GM18520 (cell line): ENCODE data around the gene EPN1.

ENCODE experiments used
- ATAC-seq: cut with Tn5 transposase; IDR thresholded peaks from one replicate; pipeline ENCODE4 v1.9.1; 2021; ENCODE audit not compliant: unreplicated experiment

Gene EPN1

DNA sequence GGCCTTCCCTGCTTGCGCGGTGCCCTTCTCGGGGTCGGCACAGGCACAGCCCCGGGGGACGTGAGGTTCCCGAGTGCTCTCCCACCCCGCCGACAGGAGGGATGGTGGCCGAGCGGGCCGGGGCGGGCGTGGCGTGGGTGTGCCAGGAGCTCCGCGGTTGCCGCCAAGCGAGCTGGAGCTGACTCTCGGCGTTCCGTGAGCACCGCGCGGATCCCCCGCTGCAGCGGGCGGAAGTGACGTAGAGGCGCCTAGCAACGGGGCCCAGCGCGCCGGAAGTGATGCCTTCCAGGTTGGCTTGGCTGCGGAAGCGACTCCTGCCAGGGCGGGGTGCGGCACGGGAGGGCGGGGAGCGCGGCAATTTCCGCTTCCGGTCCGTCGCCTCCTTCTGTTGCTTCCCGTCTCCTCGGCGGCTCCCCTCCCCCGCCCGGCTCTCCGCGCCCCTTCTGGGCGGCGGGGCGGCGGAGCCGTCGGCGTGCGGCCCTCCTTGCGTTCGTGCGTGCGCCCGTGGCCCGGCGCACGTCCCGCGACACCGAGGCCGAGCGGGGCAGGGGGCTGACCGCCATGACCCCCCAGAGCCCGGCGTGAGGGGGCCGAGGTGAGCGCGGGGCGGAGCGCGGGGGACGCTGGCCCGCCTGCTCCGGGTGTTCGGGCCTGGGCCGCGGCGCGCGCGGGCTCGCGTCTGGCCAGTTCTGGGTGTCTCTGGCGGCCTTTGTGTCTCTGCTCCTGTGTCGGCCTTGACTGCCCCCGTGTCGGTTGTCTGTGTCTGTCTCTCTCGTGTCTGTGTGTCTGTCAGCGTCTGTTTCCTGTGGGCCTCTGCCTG is at the start of gene EPN1:
Gene EPN1, plus strand, starts transcription at position 386 of the 820 bp plus-strand sequence. CDS start 3,402 bp downstream, outside the sequence.
- peak; percentile 37 for ATAC-seq

DNA sequence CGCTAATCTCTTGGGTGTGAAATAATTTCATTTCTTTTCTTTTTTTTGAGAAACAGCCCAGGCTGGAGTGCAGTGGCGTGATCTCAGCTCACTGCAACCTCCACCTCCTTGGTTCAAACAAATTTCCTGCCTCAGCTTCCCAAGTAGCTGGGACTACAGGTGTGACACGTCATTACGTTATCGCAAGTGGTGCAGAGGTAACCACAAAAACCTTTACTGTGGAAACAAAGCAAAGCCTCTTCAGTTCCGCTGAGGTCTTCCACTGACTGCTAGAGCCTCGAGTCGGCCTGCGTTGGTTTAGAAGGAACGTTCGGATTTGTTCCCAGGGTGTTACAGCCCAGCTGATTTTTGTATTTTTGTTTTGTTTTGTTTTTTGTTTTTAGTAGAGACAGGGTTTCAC is 48.7 kb upstream of the EPN1 start:
- no peak for ATAC-seq

- no peak for ATAC-seq
These were observed 42.6 kb upstream of the EPN1 start for GRCh38 chr19:55632463-55632834.

- no peak for ATAC-seq
These were observed 41.2 kb upstream of the EPN1 start for GRCh38 chr19:55633861-55634260.

DNA sequence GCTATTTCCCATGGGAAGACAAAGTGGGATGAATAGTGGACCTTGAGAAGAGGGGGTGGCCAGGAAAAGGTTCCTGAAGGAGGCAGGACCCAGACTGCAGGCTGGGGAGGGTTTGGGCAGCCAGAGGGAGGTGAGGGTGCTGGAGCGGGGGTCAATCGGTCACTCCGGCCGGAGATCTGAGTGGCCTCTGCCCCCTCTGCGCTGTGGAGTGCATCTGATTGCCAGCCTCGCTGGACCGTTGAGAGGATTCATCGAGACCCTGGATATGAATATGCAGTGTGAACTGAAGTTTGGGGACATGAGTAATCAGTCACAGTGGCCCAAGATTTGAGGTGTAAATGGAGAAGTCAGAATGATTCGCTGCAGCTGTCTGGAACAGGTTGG is 39.7 kb upstream of the EPN1 start:
- no peak for ATAC-seq

GRCh38 chr19:55635856-55636440 is 39.1 kb upstream of the EPN1 start:
- ATAC-seq = no peak

- no peak for ATAC-seq
These were observed 38.3 kb upstream of the EPN1 start for GRCh38 chr19:55636723-55637122.

- no peak for ATAC-seq
These were observed 37.5 kb upstream of the EPN1 start for GRCh38 chr19:55637534-55637933.

DNA sequence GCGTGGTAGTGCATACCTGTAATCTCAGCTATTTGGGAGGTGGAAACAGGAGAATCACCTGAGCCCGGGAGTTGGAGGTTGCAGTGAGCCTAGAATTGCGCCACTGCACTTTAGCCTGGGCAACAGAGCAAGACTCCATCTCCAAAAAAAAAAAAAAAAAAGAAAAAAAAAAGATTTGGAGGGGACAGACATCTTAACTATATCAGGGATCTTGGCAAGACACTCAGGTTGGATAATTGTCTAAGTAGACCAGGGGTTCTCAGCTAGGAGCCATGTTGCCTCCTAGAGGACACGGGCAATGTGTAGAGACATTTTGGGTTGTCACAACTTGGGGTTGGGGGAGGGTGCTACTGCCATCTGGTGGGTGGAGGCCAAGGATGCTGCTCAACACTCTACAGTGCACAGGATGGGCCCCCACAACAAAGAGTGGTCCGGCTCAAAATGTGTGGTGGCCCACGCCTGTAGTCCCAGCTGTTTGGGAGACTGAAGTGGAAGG is 36.1 kb upstream of the EPN1 start:
- ATAC-seq = no peak

DNA sequence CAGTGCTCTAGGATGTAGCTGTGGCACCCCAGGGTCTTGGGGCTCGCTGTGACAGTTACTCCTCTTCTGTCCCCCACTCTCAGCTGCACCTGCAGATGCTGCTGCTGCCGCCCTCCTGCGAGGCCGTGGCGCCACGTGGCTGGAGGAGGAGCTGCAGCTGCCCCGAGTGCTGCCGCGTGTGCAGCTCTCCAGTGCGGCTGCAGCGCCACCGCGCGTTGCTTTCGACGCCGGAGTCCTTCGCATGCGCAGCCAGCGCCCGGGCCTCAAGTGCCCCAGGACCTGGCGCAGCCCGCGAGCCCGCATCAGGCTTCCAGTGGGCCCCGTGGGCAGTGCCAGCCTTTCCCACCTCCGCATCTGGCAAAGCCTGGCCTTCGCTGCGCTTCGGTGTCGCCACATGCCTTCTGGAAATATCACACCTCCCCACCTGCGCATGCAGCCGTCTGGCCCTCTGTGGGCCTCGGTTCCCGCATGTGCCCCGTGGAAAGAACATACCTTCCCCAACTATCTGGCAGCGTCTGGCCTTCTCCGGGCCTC is 34.9 kb upstream of the EPN1 start:
- peak; percentile 24 for ATAC-seq

- ATAC-seq = no peak
These were observed 34.2 kb upstream of the EPN1 start, which contains the start of gene ZNF580 for GRCh38 chr19:55640577-55641425. Gene ZNF580 (plus strand): TSS chr19:55641002. CDS start chr19:55642509, 1,507 bp downstream.

DNA sequence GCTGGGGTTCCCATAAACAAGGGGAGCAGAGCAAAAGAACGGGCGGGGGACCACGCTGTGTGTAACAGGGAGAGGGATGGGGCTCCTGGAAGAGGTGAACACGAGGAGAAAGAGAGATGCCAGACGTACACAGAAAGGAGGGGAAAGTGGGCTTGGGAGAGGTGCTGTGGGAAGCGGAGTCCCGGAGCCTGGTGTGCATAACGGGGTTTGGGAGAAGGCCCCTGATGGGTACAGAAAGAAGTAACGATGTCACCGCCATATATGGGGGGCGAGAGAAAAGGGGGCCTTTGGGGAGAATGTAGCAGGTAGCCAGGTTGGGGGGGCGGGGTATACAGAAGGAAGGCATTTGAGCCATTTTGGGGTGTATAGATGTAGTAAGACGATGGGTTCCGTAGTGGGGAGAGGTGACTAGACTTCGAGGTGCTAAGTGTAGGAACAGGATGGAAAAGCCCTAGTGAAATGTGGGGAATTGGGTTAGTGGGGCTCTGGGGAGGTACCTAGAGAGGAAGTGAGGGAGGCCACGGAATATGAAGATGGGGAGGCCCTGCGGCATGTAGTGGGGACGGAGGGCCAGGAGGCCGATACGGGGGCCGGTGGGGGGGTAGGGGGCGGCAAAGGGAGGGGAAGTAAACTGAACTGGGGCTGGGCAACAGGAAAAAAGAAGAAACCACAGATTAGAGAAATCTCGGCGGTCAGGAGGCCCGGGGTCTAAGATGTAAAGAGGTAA is 33.4 kb upstream of the EPN1 start:
- no peak for ATAC-seq

DNA sequence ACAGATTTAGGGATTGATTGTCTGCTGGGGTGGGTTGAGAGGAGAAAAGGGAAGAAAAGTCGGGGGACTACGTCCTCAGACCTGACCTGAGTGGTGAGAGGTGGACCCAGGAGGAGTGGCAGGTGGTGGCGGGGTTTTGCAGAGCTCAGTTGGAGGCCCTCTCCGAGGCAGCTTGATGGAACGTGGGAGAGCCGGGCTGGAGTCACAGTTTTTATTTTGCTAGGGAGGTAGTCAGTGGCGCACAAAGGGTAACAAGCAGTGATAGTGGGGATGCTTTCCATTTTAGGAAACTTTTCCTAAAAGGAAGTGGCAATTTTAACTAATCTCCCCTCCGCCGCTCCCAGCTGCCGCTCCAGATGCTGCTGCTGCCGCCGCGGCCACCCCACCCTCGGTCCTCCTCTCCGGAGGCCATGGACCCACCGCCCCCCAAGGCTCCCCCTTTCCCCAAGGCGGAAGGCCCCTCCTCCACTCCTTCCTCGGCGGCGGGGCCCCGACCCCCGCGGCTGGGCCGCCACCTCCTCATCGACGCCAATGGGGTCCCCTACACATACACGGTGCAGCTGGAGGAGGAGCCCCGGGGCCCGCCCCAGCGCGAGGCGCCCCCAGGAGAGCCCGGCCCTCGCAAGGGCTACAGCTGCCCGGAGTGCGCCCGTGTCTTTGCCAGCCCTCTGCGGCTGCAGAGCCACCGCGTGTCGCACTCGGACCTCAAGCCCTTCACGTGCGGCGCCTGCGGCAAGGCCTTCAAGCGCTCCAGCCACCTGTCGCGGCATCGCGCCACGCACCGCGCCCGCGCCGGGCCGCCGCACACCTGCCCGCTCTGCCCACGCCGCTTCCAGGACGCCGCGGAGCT is 32.6 kb upstream of the EPN1 start:
- no peak for ATAC-seq

- no peak for ATAC-seq
These were observed 31.8 kb upstream of the EPN1 start, which contains the start of gene ZNF581 for GRCh38 chr19:55643003-55643886. Gene ZNF581 (plus strand): TSS chr19:55643649. CDS start chr19:55644572, 923 bp downstream.

- ATAC-seq = no peak
These were observed 31.2 kb upstream of the EPN1 start for GRCh38 chr19:55643887-55644176.

- no peak for ATAC-seq
These were observed 30.7 kb upstream of the EPN1 start for GRCh38 chr19:55644191-55644833.

DNA sequence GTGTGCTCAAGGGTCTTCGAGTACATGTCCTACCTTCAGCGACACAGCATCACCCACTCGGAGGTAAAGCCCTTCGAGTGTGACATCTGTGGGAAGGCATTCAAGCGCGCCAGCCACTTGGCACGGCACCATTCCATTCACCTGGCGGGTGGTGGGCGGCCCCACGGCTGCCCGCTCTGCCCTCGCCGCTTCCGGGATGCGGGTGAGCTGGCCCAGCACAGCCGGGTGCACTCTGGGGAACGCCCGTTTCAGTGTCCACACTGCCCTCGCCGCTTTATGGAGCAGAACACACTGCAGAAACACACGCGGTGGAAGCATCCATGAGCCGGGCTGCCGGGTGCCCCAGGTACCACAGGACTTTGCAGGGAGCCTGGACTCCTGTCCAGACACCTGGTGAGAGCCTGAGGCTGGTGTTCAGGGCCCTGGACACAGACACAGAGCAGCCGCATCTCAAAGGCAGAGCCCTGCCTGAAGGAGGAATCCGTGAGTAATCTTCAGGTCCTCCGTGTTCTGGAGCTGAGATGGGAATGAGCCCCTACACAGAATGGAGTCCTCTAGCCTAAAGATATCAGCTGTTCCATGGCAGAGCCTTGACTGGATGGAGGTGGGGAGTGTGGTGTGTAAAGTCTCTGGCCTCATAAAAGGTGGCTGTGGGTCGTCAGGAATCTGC is 30.0 kb upstream of the EPN1 start:
- ATAC-seq = no peak

DNA sequence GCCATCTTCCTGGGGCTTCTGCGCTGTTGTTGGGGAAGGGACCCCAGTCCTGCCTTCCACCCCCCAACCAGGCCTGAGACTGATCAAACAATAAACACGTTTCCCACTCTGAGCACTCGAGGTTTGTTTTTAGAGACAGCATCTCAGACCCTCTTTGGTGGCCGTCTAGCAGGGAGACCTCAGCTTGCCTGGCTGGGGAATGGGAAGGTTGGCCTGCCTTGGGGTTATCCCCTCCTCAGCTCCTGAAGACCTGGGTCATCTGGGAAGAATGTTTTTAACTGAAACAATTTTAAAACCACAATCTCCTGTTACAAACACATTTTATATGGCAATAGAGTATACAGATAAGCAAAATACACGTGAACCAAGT is 29.5 kb upstream of the EPN1 start:
- no peak for ATAC-seq
